GM18498 (cell line): ENCODE data around the gene ADGRB3.
"Not testable (repeated sequence)": the region's sequence is repeated elsewhere in the genome, so short reads cannot be mapped to it uniquely, and the experiment has no call there.

Experiments
- ATAC-seq: cut with Tn5 transposase; IDR thresholded peaks from one replicate; pipeline ENCODE4 v1.9.1; 2021; ENCODE audit warnings: mild to moderate bottlenecking, moderate library complexity; ENCODE audit not compliant: unreplicated experiment

Gene ADGRB3

DNA sequence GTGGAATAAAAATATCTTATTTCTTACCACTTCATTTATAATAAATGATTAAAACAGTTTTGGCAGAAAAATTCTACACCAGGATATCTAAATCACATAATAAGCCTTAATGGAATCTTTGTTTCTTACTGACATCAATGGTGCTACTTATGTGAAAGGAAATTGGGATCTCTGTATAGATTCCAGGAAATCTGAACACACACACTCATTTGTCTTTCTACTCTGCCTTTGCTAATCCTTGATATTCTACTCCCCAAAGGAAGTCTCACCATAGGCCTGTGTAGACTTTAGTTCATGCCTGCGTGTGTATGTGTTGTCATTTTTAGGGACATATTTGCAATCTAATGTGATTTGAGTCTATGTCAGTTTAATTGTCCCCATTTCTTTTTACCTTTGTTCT is 7.9 kb downstream of the ADGRB3 start:
- no peak for ATAC-seq

DNA sequence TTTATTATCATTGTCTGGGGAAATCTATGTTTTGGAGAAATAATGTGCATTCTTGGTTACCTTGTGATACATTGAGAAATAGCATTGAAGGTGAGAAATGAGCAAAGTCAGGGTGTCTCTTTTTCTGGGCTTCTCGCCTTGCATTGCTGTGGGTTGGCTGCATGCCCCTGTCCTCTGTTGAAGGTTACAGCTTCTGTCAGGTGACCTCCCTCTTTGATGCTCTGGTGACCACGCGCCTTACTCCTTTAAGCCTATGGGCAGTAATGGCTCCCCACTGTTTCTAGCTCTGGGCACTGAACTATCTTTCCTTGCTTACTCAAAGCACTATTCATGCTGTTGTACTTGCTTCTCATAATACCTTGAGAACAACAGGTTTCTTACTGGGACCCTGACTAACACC is 14.6 kb downstream of the ADGRB3 start:
- no peak for ATAC-seq

DNA sequence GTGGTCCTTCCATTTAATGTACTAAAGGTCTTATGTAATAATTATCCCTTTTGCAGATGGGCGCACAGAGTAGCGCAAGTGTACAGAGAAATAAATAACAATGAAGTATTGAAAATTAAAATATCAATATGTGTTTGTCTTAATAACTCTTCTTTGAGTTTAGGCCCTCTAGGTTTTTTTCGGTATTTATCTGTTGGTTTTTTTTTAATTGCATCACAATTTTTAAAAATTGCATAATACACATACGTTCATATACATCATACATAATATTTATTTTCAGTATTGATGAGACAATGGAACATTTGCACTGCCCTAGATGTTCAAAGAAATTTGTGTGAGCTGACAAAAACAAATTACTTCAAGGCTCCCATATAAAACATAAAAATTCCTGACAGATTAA is 15.1 kb downstream of the ADGRB3 start:
- ATAC-seq, result no peak

DNA sequence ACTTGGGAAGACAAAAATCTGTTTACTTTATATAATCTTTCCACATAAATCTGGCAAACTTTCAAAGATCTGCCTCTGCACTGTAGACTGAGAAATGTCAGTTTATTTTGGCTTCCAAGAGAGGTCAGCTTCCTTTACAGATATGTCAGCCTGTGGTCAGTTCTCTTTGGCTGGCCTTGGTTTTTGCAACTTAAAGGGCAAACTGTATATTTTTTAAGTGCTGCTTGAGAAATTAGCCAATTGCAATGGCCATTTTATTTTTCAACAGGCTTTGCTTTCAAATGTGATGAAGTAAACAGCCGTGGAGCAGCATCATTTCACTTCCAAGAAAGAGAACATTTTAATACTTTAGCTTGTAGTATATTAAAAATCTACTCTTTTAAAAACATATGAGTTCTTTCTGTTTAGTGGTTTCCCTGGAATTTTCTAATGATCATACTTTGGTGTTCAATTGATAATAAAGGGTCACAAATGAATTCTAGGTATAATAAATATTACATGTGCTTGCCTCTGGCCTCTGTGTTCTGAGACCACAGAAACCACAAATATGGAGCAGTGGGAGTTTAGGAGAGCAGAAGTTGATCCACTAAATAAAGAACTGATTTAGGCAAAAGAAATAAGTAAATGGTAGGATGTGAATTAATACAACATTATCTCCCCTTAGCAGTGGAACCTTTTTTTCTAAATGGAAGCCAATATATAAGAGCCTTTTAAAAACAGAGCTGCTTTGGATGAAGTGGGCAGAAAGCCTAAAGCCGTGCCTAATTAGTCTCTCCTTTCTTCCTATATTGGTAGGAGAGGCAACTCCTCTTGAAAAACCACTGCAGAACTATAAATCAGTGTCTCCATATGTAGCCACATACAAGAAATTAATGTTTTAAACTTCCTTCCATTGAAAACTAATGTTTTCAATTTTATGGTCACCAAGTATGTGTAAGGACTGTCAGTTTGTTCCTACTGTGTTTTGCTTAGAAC is 16.2 kb downstream of the ADGRB3 start:
- ATAC-seq, result no peak

DNA sequence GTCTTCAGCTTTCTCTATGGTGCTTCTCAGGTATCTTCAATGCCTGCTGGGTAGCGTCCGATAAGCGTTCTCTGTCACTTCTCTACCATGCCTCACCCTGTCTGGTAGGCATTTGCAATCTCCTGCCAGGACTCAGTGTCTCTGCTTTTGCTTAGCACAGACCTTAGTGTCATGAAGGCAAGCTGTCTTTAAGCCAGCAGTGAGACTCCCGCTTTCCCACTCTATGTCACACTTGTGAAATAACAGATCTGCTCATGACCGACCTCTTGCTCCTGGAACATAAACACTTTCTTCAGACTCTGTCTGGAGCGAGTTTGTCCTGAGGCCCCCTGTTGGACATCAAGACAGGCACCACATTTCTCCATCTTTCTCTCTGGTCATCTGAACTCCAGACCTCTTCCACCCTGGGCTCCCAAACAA is 17.0 kb downstream of the ADGRB3 start:
- ATAC-seq, result no peak

DNA sequence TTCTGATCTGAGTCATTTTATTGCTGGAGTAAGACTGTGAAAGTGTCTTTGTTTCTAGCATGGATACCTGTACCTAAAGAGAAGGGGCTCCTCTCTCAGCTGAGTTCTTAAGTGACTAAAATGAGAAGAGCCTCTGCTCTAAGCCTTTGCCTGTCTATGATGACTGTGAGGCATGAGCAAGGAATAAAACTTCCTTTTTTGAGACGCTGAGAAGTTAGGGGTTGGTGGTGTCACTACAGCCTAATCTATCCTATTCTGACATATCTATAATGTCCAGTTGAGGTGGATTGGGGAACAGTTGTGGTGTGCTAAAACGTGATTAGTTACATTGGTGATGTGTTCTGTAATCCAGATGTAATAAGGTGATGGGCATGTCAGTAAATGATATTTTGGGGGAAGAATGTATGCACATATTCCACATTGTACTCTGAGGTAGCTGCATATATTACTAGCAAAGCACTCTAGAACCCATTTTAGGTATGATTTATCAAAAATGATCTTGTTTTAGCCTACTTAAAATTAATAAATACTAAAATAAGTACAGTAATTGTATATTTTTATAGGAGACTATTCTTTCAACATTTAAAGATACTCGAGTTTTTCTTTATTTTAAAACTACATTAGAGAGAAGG is 18.1 kb downstream of the ADGRB3 start:
- no peak for ATAC-seq

DNA sequence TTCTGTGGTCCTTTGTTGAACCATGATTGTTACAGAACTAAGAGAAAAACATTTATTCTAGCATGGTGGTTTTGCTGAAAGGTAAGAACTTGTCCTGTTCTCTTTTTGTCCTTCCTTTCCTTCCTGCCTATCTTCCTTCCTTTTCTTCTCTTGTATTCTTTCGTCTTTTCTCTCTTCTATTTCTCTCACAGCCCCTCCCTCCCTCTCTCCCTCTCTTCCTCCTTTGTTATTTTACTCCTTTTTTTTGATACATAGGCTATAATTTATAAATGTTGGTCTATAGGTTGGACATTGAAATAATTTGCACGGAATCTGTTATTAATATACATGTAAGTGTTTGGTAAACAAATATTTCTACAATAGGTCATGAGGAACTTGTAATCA is 18.6 kb downstream of the ADGRB3 start:
- ATAC-seq, result no peak

DNA sequence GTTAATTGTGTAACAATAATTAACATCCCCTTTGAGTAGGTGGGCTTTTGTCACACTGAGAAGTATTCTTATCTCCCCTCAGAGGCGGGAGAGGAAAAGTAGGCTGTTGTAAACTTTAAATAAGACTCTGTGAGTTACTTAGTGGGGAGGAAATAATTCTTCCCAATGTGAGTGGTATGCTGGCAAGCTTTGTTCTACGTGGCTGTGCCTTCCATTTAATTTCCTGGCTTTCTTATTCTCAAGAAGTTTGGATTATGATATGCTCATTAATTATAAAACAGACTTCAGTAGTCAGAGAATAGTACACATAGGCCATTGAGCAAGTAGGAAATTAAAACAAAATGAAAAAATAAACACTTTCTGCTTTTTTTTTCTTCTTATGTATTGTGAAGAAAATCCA is 19.1 kb downstream of the ADGRB3 start:
- no peak for ATAC-seq

DNA sequence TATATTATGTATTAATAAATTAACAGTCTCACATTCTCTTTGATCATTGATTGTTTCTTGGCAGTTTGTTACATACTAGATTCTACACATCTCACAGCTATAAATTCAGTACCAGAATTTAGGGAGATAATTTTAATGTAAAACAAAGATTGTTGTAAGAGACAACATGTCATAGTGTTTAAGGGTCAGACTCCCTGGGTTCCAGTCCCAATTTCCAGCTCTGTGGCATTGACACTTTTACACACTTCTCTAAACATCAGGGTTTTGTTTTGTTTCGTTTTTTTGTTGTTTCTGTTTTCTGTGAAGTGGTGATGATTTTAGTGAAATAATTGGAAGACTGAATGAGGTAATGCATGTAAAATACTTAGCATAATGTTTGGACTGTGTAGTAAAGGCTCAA is 19.9 kb downstream of the ADGRB3 start:
- no peak for ATAC-seq

DNA sequence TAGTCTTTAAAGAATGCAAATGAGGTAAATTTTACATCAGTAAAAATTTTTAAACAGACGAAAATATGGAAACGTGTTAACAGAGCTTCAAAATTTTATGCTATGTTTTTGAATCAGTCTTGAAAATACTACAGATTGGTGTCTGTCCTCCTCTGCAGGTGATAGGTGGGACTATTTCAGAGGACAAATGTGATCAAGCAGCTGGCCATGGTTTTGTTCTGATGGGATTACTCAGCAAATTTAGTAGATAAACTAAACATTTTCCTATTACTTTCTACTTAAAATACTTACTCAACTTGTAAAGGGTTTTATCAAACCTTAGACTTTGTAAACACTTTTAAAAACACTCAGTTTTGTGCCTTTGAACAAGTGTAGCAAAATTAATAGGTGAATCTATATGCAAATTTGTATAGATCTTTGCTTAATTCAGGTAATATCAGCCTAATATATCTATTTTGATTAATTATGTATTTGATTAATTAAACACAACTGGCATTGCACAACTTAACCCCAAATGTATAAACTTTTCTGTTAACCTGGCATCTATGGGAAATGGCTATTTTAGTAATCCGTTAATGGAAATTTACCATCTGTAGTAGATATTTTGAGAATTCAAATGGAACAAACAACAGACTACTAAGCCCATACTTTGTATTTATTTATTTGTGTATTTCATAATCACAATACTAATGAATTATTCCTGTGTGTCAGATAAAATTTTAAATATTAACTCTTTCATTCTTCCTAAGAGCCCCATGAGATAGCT is 22.5 kb downstream of the ADGRB3 start:
- no peak for ATAC-seq

DNA sequence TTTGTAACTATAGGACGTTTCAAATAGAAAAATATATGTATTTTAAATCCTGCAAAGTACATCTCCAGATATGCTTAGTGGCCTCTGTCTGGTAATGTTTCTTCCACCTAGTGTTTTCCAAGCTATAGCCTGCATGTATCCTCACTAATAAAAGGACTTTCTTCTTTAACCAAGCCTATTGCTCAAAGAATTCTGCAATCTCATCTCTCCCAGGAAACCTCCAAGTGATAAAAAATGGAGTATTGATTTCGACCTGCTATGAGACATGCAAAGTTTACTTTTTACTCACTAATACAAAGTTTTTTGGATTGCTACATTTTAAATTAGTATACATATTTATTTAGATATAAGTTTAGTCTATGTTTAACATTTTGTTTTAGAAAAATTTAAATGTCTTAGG is 23.3 kb downstream of the ADGRB3 start:
- ATAC-seq, result no peak

DNA sequence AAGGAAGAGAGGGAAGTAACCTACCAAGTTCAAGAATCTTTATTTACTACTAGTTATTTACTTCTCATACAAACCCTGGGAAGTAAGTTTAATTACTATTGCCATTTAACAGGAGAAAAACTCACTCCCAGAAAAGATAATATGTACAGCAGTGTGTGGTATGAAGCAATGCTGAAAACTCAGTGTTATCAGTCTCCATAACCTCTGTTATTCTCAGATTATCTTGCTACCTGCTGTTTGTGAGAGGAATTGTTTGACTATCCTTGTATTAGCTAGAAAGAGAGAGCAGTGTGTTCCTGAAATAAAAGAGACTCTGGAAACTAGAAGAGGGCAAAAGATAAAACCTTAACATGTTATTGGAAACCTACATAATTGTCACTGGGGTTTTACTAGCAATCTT is 38.2 kb downstream of the ADGRB3 start:
- no peak for ATAC-seq

DNA sequence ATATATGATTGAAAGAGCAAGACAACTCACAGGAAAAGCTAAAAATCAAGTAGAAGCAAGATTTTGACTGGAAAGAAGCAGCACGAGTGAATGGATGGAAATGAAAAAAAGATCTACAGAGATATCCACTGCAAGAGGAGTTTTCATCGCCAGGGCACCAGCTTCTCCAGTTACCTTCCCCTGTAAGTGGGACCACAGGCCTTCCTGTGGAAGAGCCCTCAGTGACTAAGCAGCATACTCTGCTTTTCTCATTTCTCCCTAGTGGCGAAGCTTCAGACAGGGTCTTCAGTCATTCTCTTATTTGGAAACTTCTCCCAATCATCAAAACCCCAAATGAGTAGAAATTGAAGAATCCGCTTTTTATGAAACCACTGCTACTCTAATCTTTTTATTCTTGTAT is 40.5 kb downstream of the ADGRB3 start:
- no peak for ATAC-seq

DNA sequence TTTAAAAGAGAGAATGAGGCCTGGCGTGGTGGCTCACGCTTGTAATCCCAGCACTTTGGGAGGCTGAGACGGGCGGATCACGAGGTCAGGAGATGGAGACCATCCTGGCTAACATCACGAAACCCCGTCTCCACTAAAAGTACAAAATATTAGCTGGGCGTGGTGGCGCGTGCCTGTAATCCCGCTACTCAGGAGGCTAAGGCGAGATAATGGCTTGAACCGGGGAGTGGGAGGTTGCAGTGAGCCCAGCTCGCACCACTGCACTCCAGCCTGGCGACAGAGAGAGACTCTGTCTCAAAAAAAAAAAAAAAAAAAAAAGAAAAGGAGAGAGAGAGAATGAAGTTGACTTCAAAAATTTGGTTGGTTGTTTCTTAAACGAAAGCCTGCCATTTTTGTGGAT is 41.0 kb downstream of the ADGRB3 start:
- not testable (repeated sequence) for ATAC-seq

DNA sequence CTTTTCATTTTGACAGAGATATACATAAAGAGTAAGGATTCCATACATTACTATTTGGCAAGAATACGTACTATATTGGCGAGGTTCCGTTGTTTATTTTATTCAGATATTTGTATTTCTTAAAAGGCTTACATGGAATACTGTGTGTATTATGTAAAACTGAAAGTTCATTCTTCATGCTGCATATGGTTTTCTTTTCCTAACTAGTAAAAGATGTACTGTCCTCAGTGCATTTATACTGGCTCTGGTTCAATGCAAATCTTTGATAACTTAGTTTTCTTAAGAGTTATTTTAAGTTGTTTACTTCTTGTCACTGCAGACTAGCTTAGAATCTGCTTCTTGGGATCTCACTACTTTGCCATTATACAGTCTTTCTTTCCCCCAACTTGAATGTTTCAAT is 42.0 kb downstream of the ADGRB3 start:
- no peak for ATAC-seq

DNA sequence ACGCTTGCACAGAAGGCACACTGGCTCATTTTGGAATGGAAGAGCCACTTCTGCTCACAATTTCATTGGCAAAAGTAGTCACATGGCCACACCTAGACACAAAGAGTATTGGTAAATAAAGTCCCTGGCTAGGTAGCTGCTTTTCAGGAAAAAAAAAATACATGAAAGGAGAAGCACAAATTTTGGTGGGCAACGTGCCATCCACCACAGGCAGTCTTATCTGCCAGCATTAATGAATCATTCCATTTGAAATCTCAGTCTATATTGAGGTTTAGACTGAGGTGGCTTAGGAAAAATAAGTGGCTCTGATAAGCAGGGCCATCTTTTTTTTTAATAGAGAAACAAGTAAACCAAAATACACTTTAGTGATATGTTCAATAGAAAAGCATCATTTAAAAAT is 44.3 kb downstream of the ADGRB3 start:
- no peak for ATAC-seq

DNA sequence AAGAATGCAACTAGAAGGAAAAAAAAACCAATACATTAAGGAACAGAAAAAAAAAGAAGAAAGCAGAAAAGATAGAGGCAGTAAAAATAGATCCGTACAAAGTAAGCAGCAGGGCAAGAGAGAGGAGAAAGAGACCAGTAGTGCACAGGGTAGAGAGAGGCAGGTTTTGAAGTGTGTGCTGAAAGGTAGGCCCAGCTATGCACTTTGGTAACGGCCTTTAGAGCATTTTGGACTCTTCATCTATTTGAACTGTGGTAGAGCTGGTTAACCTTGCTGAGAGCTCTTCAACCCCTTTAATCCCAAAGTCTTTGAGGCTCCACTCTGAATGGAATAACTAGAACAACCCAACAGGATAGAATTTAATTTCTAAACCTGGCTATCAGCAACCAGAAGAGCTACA is 45.2 kb downstream of the ADGRB3 start:
- no peak for ATAC-seq

DNA sequence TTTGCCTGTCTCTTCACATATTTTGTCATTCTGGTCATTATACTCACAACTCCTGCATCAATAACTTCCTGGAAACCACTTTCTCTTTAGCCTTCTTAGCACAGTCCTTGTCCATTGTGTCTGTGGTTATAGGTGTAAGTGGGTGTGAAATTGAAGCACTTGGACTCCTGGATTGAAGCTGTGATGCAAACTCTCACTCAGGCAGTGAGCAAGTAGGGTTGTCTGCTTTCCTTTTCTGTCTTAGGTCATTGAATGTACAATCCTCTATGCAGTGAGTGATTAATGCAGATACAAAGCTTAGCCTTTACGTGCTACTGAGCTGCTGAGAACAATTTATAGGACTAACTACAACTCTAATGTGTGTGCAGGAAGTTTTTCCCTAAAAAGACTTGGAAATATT is 54.8 kb downstream of the ADGRB3 start:
- ATAC-seq, result no peak

DNA sequence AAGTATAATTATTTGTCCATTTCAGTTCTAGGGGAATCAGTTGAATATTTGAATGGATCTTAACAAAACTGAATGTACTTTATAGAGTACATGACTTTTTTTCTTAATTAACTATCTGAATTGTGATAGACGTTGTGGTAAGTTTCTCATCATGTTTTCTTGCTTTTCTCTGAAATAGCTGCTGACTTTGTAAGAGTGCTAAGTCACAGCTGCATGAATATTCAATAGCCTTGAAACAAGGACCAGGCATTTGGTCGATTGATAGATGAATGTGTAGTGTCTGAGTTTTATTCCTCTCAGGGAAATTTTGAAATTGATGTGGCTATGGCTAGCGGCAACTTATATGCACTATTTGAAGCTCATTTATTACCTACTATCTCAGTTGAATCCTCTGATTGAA is 56.0 kb downstream of the ADGRB3 start:
- no peak for ATAC-seq

DNA sequence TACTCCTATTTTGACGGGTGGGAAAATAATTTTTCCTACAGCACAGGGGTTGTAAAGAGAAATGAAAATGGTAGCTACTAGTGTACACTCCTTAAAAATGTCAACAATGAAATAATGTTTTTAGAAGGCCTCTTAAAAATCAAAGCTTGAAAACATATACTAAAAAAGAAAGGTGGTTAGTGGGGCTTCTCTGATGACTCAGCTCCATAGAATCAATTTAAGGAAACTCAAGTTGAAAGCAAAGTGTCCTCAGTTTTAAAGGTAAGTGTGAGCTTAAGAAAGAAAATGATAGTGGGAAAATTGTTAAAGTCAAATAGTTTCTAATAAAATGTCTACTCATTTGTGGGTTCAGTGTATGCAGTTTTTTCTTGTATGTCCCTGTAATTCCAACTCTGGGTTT is 58.2 kb downstream of the ADGRB3 start:
- no peak for ATAC-seq

DNA sequence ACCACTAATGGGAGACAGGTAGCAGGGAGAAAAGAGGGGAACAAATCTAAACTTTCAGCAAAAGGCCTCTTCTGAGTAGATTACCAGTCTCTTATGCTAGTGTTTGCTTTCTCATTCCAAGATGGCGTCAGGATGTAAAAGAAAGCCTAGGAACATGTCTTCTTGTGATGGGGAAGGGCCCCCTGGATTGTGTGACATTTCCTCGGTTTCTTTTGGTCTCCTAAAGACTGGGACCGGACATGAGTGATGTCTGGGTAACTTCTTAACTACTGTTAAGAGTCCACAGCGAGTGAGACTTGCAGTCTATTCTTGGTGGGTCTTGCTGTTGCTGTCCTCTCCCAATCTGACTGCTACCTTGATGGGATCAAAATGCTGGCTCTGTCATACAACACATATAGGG is 60.3 kb downstream of the ADGRB3 start:
- no peak for ATAC-seq

DNA sequence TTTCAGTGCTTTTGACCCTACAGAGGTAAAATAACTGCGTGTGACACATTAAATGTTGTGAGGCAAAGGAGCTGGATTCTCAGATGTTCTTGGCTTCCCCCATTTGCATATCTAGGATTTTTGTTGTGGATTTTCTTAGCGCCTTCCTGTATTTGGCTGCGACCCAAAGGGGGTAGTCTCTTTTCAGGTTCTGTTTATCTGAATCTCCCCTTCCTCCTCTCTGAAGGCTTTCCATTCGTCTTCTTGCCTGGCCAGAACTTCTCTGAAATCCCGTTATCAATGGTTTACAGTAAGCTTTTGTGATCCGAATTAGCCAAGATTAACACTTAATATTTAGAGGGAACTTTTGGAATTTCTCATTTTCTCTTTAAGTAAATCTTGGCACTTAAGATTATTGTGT is 60.8 kb downstream of the ADGRB3 start:
- ATAC-seq, result no peak
